ENCODE data around the gene SSH3. TPM values are rescaled to one million over a fixed set of nuclear protein-coding genes. Genes with fewer than 3 reads are reported as not detected.

SSH3 gene
- total and polyA plus RNA-seq, 3 experiments from 2014 or later, result 3.5 to 10.6 (median 8.4) TPM

DNA sequence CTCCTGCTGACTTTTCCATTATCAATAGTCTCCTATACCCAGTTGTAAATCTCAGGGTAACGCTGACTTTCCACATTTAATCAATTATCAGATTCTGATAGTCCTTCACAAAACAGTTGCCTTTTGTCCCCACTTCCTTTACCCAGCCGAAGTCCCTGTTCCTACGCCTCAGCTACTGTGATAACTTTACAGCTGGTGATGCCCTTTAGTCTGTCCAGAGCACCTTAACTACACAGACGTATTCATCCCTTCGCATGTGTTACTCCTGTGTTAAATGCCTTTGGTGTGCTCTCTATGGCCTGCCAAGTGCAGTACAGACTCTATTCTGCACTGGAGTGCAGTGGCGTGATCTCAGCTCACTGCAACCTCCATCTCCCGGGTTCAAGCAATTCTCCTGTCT is 20.2 kb downstream of the SSH3 start:
- DNase-seq, result no peak
- Histone ChIP-seq H3K4me1 (ENCODE audit: insufficient read depth, low read length) (peaks cover 1% of the 10 kb centered on the region), H3K9me3 (ENCODE audit: low read length) (no peaks in the 10 kb centered on the region), H3K27me3 (ENCODE audit: insufficient read depth, low read length, poor library complexity, severe bottlenecking) (no peaks in the 10 kb centered on the region), H3K36me3 (ENCODE audit: insufficient read depth, low read length) (no peaks in the 10 kb centered on the region), H3K4me3 (ENCODE audit: low read length) (no peak overlapping the region), H3K27ac (ENCODE audit: low read depth, low read length) (no peak overlapping the region)
- ChIA-PET POLR2A (interaction anchor here (1.1 kb wide), 1 partner anchor 56 kb away, joined by 3 read pairs; no protein-coding TSS in a partner anchor), CTCF (interaction anchor here (1.1 to 2.2 kb wide), 7 partner anchors 22 to 84 kb away, joined by 3 to 13 read pairs (median 4); partner anchors contain the start of genes POLD4 and PPP1CA)
- Mint-ChIP-seq H3K27me3 (peaks cover 0 to 3% of the 10 kb centered on the region in 2 donors), H3K4me3 (no peak overlapping the region), H3K27ac (peak overlapping the region in 1 of 8 donors; percentile 93), H3K9me3 (no peaks in the 10 kb centered on the region), H3K36me3 (peaks cover 0 to 2% (median 0%) of the 10 kb centered on the region in 3 donors), H3K4me1 (peaks cover 2 to 7% (median 3%) of the 10 kb centered on the region in 3 donors)

DNA sequence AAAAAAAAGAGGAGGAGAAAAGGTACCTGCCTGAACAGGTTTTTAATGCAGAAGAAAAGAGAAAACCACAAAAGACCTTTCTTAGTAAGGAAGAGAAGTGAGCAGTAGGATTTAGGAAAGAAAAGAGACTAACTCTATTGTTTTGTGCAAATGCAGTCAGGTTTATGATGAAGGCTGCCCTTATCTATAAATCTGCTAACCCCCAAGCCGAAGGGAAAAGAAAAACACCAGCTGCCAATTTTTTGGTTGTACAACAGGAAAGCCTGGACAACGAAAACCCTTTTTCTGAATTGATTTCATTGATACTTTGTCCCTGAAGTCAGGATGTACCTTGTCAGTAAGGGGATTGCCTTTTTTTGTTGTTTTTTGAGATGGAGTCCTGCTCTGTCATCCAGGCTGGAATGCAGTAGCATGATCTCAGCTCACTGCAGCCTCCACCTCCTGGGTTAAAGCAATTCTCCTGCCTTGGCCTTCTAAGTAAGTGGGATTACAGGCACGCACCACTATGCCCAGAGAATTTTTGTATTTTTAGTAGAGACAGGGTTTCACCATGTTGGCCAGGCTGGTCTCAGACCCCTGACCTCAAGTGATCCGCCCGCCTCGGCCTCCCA is 28.9 kb downstream of the SSH3 start:
- Histone ChIP-seq H3K27ac (ENCODE audit: low read depth, low read length) (no peak overlapping the region), H3K9me3 (ENCODE audit: low read length) (no peaks in the 10 kb centered on the region), H3K4me3 (ENCODE audit: low read length) (no peak overlapping the region), H3K36me3 (ENCODE audit: insufficient read depth, low read length) (no peaks in the 10 kb centered on the region), H3K4me1 (ENCODE audit: insufficient read depth, low read length) (no peaks in the 10 kb centered on the region), H3K27me3 (ENCODE audit: insufficient read depth, low read length, poor library complexity, severe bottlenecking) (no peaks in the 10 kb centered on the region)
- Mint-ChIP-seq H3K9me3 (no peaks in the 10 kb centered on the region), H3K27me3 (no peaks in the 10 kb centered on the region), H3K27ac (no peak overlapping the region), H3K4me3 (no peak overlapping the region), H3K4me1 (no peaks in the 10 kb centered on the region), H3K36me3 (peaks cover 0 to 6% (median 1%) of the 10 kb centered on the region in 3 donors)
- POLR2A ChIA-PET, result no interaction called here
- CTCF ChIA-PET, result interaction anchor here (1.5 kb wide), 1 partner anchor 14 kb away, joined by 4 read pairs; no protein-coding TSS in a partner anchor
- no peak for DNase-seq

DNA sequence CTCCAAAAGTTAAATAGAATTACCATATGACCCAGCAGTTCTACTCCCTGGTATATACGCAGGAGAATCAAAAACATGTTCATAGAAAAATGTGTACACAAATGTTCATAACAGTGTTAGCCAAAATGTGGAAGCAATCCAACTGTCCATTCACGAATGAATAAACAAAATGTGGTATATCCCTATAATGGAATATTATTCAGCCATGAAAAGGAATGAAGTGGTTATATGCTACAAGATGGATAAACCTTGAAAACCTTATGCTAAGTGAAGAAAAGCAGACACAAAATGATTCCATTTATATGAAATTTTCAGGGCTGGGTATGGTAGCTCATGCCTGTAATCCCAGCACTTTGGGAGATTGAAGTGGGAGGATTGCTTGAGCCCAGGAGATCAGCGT is 33.9 kb downstream of the SSH3 start:
- no peak overlapping the region for H3K4me3 Mint-ChIP-seq
- H3K27me3 Mint-ChIP-seq, result no peaks in the 10 kb centered on the region
- H3K36me3 ChIP-seq (ENCODE audit: insufficient read depth, low read length), result no peaks in the 10 kb centered on the region
- H3K36me3 Mint-ChIP-seq, result peaks cover 0 to 5% (median 1%) of the 10 kb centered on the region in 3 donors
- no peak for DNase-seq
- no peaks in the 10 kb centered on the region for H3K9me3 Mint-ChIP-seq
- H3K4me1 Mint-ChIP-seq, result no peaks in the 10 kb centered on the region
- H3K4me3 ChIP-seq (ENCODE audit: low read length), result no peak overlapping the region
- H3K27me3 ChIP-seq (ENCODE audit: insufficient read depth, low read length, poor library complexity, severe bottlenecking), result no peaks in the 10 kb centered on the region
- H3K27ac Mint-ChIP-seq, result no peak overlapping the region
- no peak overlapping the region for H3K27ac ChIP-seq (ENCODE audit: low read depth, low read length)
- H3K9me3 ChIP-seq (ENCODE audit: low read length), result no peaks in the 10 kb centered on the region
- CTCF ChIA-PET, result interaction anchor here (1.0 to 1.5 kb wide), 2 partner anchors 8 to 14 kb away, joined by 3 read pairs; no protein-coding TSS in a partner anchor
- H3K4me1 ChIP-seq (ENCODE audit: insufficient read depth, low read length), result no peaks in the 10 kb centered on the region
- POLR2A ChIA-PET, result interaction anchor here (0.6 to 0.7 kb wide), 2 partner anchors 13 to 23 kb away, joined by 4 to 6 read pairs; no protein-coding TSS in a partner anchor

DNA sequence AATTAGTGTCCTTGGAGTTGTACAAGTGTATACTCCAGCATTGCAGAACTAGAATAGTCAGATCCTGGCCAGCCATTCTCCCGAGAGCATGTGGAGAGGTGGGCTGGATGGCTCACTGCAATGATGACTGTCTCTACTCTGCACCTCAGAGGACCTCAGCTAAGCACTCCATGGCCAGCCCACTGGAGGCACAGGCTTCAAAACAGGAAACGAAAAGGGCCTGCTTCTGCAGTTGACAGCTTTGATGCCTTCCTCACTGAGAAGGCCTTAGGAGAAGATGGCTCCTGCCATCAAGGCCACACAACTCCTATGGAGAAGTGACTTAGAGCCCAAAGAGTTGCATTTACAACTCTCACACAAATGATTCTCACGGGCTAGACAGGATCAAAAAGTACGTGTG is 40.9 kb downstream of the SSH3 start:
- H3K27me3 Mint-ChIP-seq, result no peaks in the 10 kb centered on the region
- no peaks in the 10 kb centered on the region for H3K27me3 ChIP-seq (ENCODE audit: insufficient read depth, low read length, poor library complexity, severe bottlenecking)
- CTCF ChIA-PET, result interaction anchor here (0.6 to 6.3 kb wide), 10 partner anchors 8 to 82 kb away, joined by 3 to 63 read pairs (median 3); partner anchors contain the start of genes ANKRD13D and POLD4
- POLR2A ChIA-PET, result interaction anchor here (0.6 to 2.8 kb wide), 3 partner anchors 9 to 1027 kb away, joined by 4 to 10 read pairs (median 4); partner anchors contain the start of gene POLD4
- peaks cover 11 to 33% (median 28%) of the 10 kb centered on the region in 3 donors for H3K4me1 Mint-ChIP-seq
- peak overlapping the region in 4 of 8 donors; percentile 21 to 84 (median 78) for H3K27ac Mint-ChIP-seq
- H3K4me3 Mint-ChIP-seq, result no peak overlapping the region
- H3K9me3 ChIP-seq (ENCODE audit: low read length), result no peaks in the 10 kb centered on the region
- H3K4me1 ChIP-seq (ENCODE audit: insufficient read depth, low read length), result peaks cover 31% of the 10 kb centered on the region
- H3K27ac ChIP-seq (ENCODE audit: low read depth, low read length), result no peak overlapping the region
- no peaks in the 10 kb centered on the region for H3K36me3 ChIP-seq (ENCODE audit: insufficient read depth, low read length)
- peak in 1 of 5 donors; percentile 32 for DNase-seq
- H3K4me3 ChIP-seq (ENCODE audit: low read length), result no peak overlapping the region
- no peaks in the 10 kb centered on the region for H3K9me3 Mint-ChIP-seq
- H3K36me3 Mint-ChIP-seq, result peaks cover 0 to 2% (median 0%) of the 10 kb centered on the region in 3 donors

DNA sequence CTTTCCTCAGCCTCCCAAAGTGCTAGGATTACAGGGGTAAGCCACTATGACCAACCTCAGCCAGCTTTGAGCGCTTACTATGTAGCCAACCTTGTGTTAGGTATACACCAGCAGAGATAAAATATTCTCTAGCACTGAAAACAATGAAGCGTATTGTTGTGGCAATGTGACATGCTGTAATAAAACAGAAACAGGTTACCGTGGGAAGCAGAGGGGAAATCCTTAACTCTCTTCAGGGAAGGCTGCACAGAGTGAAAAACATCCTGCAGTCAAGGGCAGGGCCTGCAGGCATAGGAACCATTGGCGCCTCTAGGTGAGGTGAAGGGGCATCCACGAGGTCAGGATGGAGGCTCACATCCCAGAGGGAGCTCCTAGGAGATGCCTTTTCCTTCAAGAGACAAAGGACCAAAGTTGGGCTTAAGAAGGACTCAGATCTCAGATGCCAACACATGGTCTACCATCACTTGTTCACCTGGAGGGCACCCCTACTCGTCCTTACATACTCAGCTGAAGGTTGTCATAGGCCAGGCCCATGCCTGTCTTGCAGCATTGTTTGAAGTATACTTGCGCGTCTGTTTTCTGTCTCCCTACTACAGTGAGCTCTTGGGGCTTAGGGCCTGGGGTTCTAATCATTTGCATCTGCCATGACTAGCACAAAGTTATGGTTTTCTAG is 42.1 kb downstream of the SSH3 start:
- peak in 1 of 5 donors; percentile 23 for DNase-seq
- Mint-ChIP-seq H3K9me3 (no peaks in the 10 kb centered on the region), H3K4me3 (no peak overlapping the region), H3K27ac (peak overlapping the region in 3 of 8 donors; percentile 43 to 70 (median 63)), H3K27me3 (no peaks in the 10 kb centered on the region), H3K36me3 (peaks cover 0 to 2% (median 0%) of the 10 kb centered on the region in 3 donors), H3K4me1 (peaks cover 14 to 43% (median 36%) of the 10 kb centered on the region in 3 donors)
- Histone ChIP-seq H3K9me3 (ENCODE audit: low read length) (no peaks in the 10 kb centered on the region), H3K4me1 (ENCODE audit: insufficient read depth, low read length) (peaks cover 31% of the 10 kb centered on the region), H3K27me3 (ENCODE audit: insufficient read depth, low read length, poor library complexity, severe bottlenecking) (no peaks in the 10 kb centered on the region), H3K4me3 (ENCODE audit: low read length) (no peak overlapping the region), H3K27ac (ENCODE audit: low read depth, low read length) (no peak overlapping the region), H3K36me3 (ENCODE audit: insufficient read depth, low read length) (no peaks in the 10 kb centered on the region)
- POLR2A ChIA-PET, result interaction anchor here (0.9 to 2.8 kb wide), 6 partner anchors 8 to 105 kb away, joined by 3 to 10 read pairs (median 5); partner anchors contain the start of genes CLCF1 and POLD4
- CTCF ChIA-PET, result interaction anchor here (0.7 to 6.3 kb wide), 19 partner anchors 8 to 106 kb away, joined by 3 to 63 read pairs (median 6); partner anchors contain the start of genes RAD9A and SSH3

DNA sequence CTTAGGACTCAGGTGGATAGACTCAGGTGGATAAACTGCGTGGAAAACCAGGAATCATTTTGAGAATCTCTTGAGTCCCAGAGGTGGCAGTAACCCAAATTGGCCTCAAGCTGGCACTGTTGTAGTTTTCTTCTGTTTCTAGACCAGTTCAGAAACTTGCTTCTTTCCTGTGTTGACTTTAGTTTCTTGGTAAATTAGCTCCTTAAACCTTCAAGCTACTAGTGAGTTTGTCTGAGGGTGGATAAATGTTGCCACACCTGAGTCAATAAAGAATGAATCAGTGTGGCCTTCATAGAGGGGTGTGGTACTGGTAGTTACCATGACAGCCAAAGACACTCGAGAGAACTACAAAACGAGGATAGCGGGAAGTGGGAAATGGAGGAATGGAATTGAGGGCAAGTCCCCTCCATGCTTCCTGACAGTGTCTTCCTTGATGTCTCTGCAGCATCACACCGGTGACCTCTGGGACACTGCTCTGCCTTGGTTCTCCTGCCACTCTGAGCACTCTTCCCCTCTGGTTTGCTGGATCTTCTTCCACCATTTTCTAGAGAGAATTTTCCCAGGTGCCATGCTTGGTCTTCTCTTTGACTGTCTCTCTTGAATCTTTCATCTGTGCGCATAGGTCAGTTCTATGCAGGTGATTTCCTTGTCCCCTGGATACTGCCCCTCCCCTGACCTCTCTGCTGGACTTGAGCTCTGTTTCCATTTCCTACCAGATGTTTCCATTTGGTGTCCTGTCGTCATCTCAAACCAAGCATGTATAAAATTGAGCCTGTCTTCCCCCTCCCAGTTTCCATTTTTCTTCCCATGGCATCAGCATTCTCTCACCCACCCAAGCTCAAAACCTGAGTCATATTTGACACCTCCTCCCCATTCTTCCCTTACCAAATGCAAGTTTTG is 42.8 kb downstream of the SSH3 start:
- Mint-ChIP-seq H3K27ac (peak overlapping the region in 4 of 8 donors; percentile 1 to 63 (median 47)), H3K27me3 (no peaks in the 10 kb centered on the region), H3K4me3 (no peak overlapping the region), H3K9me3 (no peaks in the 10 kb centered on the region), H3K36me3 (peaks cover 0 to 2% (median 1%) of the 10 kb centered on the region in 3 donors), H3K4me1 (peaks cover 16 to 47% (median 40%) of the 10 kb centered on the region in 3 donors)
- Histone ChIP-seq H3K27me3 (ENCODE audit: insufficient read depth, low read length, poor library complexity, severe bottlenecking) (no peaks in the 10 kb centered on the region), H3K4me3 (ENCODE audit: low read length) (no peak overlapping the region), H3K9me3 (ENCODE audit: low read length) (no peaks in the 10 kb centered on the region), H3K4me1 (ENCODE audit: insufficient read depth, low read length) (peaks cover 37% of the 10 kb centered on the region), H3K36me3 (ENCODE audit: insufficient read depth, low read length) (no peaks in the 10 kb centered on the region), H3K27ac (ENCODE audit: low read depth, low read length) (no peak overlapping the region)
- CTCF ChIA-PET, result interaction anchor here (0.7 to 6.3 kb wide), 21 partner anchors 8 to 106 kb away, joined by 3 to 63 read pairs (median 5); partner anchors contain the start of genes CLCF1, GRK2, RAD9A and SSH3
- peak in 1 of 5 donors; percentile 43 for DNase-seq
- POLR2A ChIA-PET, result interaction anchor here (0.5 to 2.8 kb wide), 6 partner anchors 7 to 1614 kb away, joined by 3 to 10 read pairs (median 5); partner anchors contain the start of genes CLCF1 and POLD4

All from CD8-positive, alpha-beta memory T cell (primary cell).